IPS-15b (cell line): ENCODE results near the gene ACAP1.
A peak's percentile ranks its signal among the peaks of the same experiment; 100 is the strongest.

ENCODE experiments used
- H3K27me3 ChIP-seq: one replicate; pipeline ENCODE4 v1.6.1; 2013; ENCODE audit warnings: low read length; ENCODE audit not compliant: control insufficient read depth, insufficient read depth
- H3K36me3 ChIP-seq: one replicate; pipeline ENCODE4 v1.6.1; 2013; ENCODE audit warnings: low read length; ENCODE audit not compliant: control insufficient read depth, insufficient read depth
- H3K4me1 ChIP-seq: one replicate; pipeline ENCODE4 v1.6.1; 2013; ENCODE audit warnings: mild to moderate bottlenecking, low read length; ENCODE audit not compliant: control insufficient read depth, insufficient read depth
- H3K4me3 ChIP-seq: one replicate; pipeline ENCODE4 v1.5.1; 2013; ENCODE audit warnings: low read depth, low read length
- H3K9ac ChIP-seq: one replicate; pipeline ENCODE4 v1.6.1; 2013; ENCODE audit warnings: low read depth, mild to moderate bottlenecking, low read length
- H3K9me3 ChIP-seq: one replicate; pipeline ENCODE4 v1.6.1; 2013; ENCODE audit warnings: mild to moderate bottlenecking, low read length; ENCODE audit not compliant: control insufficient read depth, insufficient read depth

ACAP1 gene

DNA sequence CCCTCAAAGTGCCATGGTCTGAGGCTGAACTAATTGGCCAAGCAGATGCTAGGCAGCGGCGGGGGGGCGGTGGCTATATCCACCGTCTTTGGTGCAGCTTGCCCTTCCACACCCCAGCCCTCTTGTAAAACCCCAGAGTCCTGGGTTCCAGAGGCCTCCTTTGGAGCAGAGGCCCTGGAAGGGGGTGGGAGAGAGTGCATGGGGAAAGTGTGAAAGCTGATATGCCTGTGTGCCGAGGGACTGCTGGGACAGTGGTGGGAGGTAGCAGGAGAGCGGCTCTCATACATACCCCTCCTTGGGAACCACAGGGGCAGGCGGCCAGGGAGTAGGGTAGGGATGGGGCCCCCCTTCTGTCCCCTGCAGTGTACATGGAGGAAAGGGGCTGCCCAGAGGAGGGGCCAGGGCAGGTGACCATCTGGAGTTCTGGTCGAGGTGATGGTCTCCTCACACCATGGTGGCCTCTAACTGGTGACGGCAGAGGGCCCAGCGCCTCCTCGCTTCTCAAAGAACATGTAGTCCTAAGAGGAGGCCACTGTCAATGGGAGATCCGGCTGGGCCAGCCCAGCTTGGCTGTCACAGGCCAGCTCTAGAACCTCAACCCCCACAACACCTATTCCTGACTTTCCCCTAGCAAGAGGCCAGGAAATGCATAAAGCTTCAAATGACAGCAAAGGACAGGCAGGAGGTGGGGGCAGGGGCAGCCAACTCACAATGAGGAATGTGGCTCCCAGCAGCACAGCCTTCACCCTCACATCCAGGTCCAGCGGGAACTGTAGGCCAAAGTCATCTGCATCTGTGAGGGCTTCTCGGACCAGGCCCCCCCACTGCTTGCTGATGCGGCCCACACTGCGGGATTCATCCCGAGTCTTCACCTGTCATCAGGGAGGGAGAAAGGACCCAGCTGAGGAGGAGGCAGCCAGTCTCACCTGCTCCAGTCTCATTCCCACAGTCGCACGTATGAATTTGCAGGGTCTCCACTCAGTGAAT is 53.9 kb downstream of the ACAP1 start:
- Histone ChIP-seq H3K9me3 (no peaks in the 10 kb centered on the region), H3K36me3 (peaks cover 17% of the 10 kb centered on the region), H3K4me3 (no peak overlapping the region)

DNA sequence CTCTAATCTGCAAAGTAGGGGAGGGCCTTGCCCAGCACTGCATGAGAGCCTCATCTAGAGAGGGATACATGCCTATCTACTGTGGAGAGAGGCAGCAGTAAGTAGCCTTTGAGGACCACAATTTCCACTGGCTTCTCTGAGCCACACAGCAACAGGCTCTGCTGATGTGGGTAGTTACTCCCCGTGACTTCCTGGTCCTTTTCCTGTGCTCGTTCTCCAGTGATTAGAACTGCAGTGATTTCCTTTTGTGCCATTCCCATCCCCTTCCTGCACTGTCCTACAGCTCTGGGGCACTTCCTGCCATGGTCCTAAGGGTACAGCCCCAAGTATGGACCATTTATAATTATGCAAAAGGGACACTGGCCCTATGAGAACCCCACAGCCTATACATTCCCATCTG is 55.0 kb downstream of the ACAP1 start:
- Histone ChIP-seq H3K4me3 (no peak overlapping the region), H3K27me3 (peaks cover 2% of the 10 kb centered on the region), H3K4me1 (no peaks in the 10 kb centered on the region), H3K36me3 (peaks cover 17% of the 10 kb centered on the region), H3K9me3 (no peaks in the 10 kb centered on the region), H3K9ac (no peak overlapping the region)

More for the DNA sequence above, 53.9 kb downstream of the ACAP1 start:
- Histone ChIP-seq H3K4me1 (no peaks in the 10 kb centered on the region), H3K27me3 (no peaks in the 10 kb centered on the region), H3K9ac (no peak overlapping the region)

DNA sequence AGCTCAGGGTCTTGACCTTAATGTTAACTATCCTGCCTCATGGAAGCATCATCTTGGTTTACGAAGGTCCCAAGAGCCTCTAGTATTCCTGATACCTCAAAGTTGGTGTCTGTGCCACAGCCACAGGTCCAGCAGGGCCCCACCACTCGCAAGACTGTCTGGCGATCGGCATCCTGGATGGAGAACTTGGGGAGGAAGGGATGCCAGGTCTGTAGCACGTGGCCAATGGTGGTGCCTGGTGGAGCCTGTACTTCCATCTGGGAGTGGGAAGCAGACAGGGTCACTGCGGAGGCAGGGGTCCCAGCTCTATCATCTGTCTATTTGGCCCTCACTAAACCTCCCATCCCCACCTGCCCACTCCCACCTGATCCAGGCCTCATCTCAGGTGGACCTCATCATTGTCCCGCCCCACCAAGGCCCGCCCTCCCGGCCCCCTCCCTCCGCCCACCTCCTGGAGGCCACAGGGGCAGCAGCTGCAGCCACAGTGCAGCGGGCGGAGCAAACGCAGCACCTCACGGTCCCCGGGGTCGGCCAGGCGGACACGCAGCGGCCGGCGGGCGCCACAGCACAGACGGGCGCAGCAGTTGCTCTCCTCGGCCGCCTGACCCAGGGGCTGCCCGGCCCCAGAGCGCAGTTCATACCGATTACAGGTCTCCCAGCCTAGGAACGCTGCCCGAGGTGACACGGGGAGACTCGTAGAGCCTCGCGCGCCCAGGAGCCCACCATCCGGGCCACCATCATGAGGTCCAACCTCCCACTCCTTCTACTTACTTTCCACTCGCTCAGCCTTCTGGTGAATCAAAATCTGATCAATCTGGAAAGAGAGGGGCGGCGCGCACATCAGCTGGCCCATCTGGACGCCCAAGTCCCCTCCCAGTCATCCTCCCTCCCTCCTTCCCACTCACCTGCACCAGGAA is 56.6 kb downstream of the ACAP1 start:
- H3K9ac ChIP-seq = no peak overlapping the region
- H3K9me3 ChIP-seq = no peaks in the 10 kb centered on the region
- H3K4me3 ChIP-seq = peak overlapping the region; percentile 81
- H3K36me3 ChIP-seq = peaks cover 17% of the 10 kb centered on the region
- H3K27me3 ChIP-seq = peaks cover 2% of the 10 kb centered on the region
- no peaks in the 10 kb centered on the region for H3K4me1 ChIP-seq

DNA sequence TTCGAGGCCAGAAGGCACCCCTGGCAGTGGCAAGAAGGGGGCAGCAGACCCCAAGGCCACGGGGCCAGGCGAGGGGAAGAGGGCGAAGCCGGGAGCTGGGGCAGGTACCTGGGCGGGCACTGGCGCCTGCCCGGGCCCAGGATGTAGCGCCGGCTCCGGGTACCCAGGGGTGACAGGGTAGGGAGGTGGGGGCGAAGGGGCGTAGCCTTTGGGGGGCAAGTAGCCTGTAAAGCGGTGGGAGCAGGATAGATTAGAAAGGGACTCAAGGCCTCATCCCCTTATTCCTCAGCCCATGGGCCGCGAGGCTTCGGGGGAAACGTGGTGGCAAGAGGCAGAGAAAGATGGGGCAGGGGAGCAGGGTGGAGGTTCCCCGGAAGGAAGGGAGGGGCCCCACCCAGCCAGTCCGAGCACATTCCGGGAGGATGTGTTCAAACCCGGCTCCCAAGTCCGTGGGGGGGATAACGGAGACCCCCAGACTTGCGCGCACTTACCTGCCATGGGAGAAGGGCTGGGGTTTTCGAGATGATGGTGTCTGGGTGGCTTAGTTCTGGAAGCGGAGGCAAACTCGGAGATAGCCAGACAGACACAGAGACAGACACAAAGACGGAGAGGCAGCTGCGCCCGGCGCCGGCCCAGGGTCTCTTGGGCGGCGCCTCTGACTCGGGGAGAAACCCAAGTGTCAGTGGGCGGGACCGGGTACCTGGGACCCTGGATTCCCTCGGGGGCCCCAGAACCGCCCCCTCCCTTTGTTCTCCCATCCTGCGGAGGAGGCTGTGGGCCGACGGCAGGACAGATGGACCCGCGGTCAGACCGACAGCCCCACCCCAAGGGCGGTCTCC is 57.5 kb downstream of the ACAP1 start:
- Histone ChIP-seq H3K4me3 (peak overlapping the region; percentile 81), H3K4me1 (no peaks in the 10 kb centered on the region), H3K27me3 (peaks cover 2% of the 10 kb centered on the region), H3K9ac (no peak overlapping the region), H3K36me3 (peaks cover 17% of the 10 kb centered on the region), H3K9me3 (no peaks in the 10 kb centered on the region)

DNA sequence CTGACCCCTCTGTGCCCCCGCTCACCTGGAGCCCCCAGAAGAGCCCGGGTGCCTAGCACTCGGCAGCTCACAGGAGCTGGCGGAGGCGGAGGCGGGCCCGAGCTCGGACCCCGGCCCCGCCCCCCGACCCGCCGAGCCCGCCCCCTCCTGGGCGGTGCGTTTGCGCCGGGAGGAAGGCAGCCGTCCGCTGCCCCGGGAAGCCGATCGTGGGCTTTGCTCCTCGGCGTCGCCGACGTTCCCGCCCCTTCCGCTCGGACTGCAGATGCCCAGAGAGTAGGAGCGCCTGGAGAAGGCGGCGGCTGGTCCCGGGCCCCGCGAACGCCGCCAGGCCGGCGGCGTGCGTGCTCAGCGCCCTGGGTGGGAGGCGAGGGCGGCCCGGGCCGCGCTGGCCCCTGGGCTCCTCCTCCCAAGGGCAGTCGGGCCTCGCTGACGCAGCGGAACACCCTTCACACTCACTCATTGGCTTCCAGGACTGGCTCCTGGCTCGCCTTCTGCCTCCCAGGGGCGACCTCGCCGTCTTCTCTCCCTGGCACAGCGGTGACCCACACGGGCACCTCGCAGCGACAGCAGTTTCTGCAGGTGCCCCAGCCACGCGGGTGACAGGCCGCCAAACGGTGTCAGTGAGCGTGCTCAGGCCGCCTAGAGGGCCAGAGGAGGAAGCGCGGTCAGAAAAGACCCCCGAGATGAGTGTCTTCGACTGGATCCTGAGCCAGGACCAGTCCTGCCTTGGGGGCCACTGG is 58.3 kb downstream of the ACAP1 start, which contains the start of gene PLSCR3:
Gene PLSCR3 (minus strand): TSS at position 74 of the 740 bp plus-strand sequence. CDS start 415 bp downstream, outside the sequence.
- H3K4me1 ChIP-seq = no peaks in the 10 kb centered on the region

DNA sequence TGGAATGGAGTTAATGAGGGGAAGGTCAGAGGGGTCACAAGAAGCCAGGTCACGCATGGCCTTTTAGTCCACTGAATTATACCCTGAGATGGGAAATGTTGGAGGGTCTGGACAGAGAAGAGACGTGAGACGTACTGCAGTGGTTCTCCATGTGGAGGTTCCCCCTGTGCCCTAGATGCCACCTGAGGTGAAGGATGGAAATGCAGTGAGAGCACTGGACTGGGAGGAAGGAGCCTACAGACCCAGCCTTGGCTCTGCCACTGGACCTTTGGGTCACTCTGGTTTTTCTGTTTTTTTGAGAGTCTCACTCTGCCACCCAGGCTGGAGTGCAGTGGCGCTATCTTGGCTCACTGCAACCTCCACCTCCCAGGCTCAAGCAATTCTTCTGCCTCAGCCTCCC is 59.8 kb downstream of the ACAP1 start:
- no peaks in the 10 kb centered on the region for H3K4me1 ChIP-seq
- H3K9ac ChIP-seq = no peak overlapping the region
- peaks cover under 1% of the 10 kb centered on the region for H3K36me3 ChIP-seq
- H3K9me3 ChIP-seq = no peaks in the 10 kb centered on the region
- H3K27me3 ChIP-seq = peaks cover 2% of the 10 kb centered on the region
- no peak overlapping the region for H3K4me3 ChIP-seq

More for the DNA sequence above, 58.3 kb downstream of the ACAP1 start, which contains the start of gene PLSCR3:
- Histone ChIP-seq H3K9me3 (no peaks in the 10 kb centered on the region), H3K4me3 (peak within 1 kb of the TSS; percentile 81), H3K36me3 (peaks cover 13% of the 10 kb centered on the region), H3K27me3 (peaks cover 2% of the 10 kb centered on the region), H3K9ac (no peak within 1 kb of the TSS)

DNA sequence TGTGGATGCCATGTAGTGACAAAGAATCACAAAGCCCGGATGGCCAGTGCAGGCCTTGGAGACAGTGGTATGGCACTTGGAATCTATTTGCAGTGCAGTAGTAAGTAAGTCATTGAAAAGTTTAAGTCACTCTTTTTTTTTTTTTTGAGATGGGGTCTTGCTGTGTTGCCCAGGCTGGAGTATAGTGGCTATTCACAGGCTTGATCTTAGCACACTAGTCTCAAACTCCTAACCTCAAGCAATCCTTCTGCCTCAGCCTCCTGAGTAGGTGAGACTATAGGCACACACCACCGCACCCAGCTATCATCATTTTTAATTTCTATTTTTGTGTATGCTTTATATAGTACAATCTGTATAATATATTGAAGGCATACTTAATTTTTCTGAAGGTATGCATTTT is 62.3 kb downstream of the ACAP1 start:
- H3K4me3 ChIP-seq = no peak overlapping the region
- H3K9ac ChIP-seq = no peak overlapping the region
- no peaks in the 10 kb centered on the region for H3K9me3 ChIP-seq
- H3K36me3 ChIP-seq = no peaks in the 10 kb centered on the region
- H3K27me3 ChIP-seq = peaks cover 2% of the 10 kb centered on the region
- H3K4me1 ChIP-seq = no peaks in the 10 kb centered on the region
